Neutrophil (primary cell): Measurements from ENCODE around the gene GDPGP1.

ENCODE experiments used
- H3K27ac ChIP-seq: fragments of 200-600 bp; sonication (generic); 2 replicates; pipeline ENCODE4 v1.5.1; 2016; ENCODE audit warnings: mild to moderate bottlenecking, moderate library complexity
- H3K27me3 ChIP-seq: fragments of 200-600 bp; sonication (generic); 2 replicates; pipeline ENCODE4 v1.6.0; 2016; ENCODE audit warnings: mild to moderate bottlenecking
- H3K36me3 ChIP-seq: fragments of 200-600 bp; sonication (generic); 2 replicates; pipeline ENCODE4 v1.5.1; 2017
- H3K4me1 ChIP-seq, 2 experiments: fragments of 200-600 bp in 1 of 2; sonication (generic) in 1 of 2; 1 replicate in 1 of 2; 2 replicates in 1 of 2; pipeline versions ENCODE4 v1.5.1 to v1.6.1; 2013 to 2016; ENCODE audit warnings: low read depth in 1 of 2, low read length in 1 of 2, mild to moderate bottlenecking in 1 of 2, moderate library complexity in 1 of 2; ENCODE audit not compliant: control insufficient read depth in 1 of 2, insufficient read depth in 1 of 2
- H3K4me3 ChIP-seq, 2 experiments: fragments of 200-600 bp in 1 of 2; sonication (generic) in 1 of 2; 1 replicate in 1 of 2; 2 replicates in 1 of 2; pipeline ENCODE4 v1.5.1; 2013 to 2016; ENCODE audit warnings: low read depth in 1 of 2, low read length in 1 of 2, mild to moderate bottlenecking in 1 of 2, moderate library complexity in 1 of 2
- H3K9me3 ChIP-seq: fragments of 200-600 bp; sonication (generic); 2 replicates; pipeline ENCODE4 v1.5.1; 2016
- CTCF ChIP-seq: fragments of 200-600 bp; sonication (generic); IDR thresholded peaks from 2 replicates; pipeline ENCODE4 v1.5.1; 2016; ENCODE audit warnings: antibody characterized with exemption

Gene GDPGP1

GRCh38 chr15:90230610-90231009 lies 3.4 kb upstream of the GDPGP1 start:
- Histone ChIP-seq H3K27me3 (no peaks in the 10 kb centered on the region), H3K27ac (peak overlapping the region; percentile 97), H3K4me3 (no peak overlapping the region), H3K36me3 (peaks cover 53% of the 10 kb centered on the region), H3K4me1 (peaks cover 44 to 46% of the 10 kb centered on the region in 2 experiments), H3K9me3 (no peaks in the 10 kb centered on the region)
- TF ChIP-seq CTCF: no peak

- Histone ChIP-seq H3K4me1 (peaks cover 44 to 46% of the 10 kb centered on the region in 2 experiments), H3K27ac (peak overlapping the region; percentile 97), H3K9me3 (no peaks in the 10 kb centered on the region), H3K4me3 (peak overlapping the region in 1 of 2 experiments; percentile 19), H3K36me3 (peaks cover 46% of the 10 kb centered on the region), H3K27me3 (no peaks in the 10 kb centered on the region)
- TF ChIP-seq CTCF: no peak
These were observed 2.7 kb upstream of the GDPGP1 start for GRCh38 chr15:90231028-90232017.

GRCh38 chr15:90232196-90232595 lies 1.8 kb upstream of the GDPGP1 start:
- H3K4me1 ChIP-seq: peaks cover 44 to 46% of the 10 kb centered on the region in 2 experiments
- no peak for TF ChIP-seq CTCF
- no peaks in the 10 kb centered on the region for H3K27me3 ChIP-seq
- H3K4me3 ChIP-seq: no peak overlapping the region
- peak overlapping the region; percentile 97 for H3K27ac ChIP-seq
- H3K36me3 ChIP-seq: peaks cover 37% of the 10 kb centered on the region
- no peaks in the 10 kb centered on the region for H3K9me3 ChIP-seq

GRCh38 chr15:90232941-90233386 lies 1.0 kb upstream of the GDPGP1 start:
- peak; percentile 72 for TF ChIP-seq CTCF
- peak overlapping the region; percentile 97 for H3K27ac ChIP-seq
- no peaks in the 10 kb centered on the region for H3K9me3 ChIP-seq
- no peaks in the 10 kb centered on the region for H3K27me3 ChIP-seq
- peak overlapping the region; percentile 84 to 85 for H3K4me3 ChIP-seq
- H3K4me1 ChIP-seq: peaks cover 44 to 46% of the 10 kb centered on the region in 2 experiments
- peaks cover 30% of the 10 kb centered on the region for H3K36me3 ChIP-seq

GRCh38 chr15:90233387-90234095 lies 468 bp upstream of the GDPGP1 start, which contains the start of gene CIB1:
Gene CIB1 (minus strand): TSS chr15:90233941. CDS start chr15:90233885, 56 bp downstream.
- Histone ChIP-seq H3K9me3 (no peaks in the 10 kb centered on the region), H3K4me3 (peak within 1 kb of the TSS; percentile 84 to 85), H3K4me1 (peaks cover 44 to 46% of the 10 kb centered on the region in 2 experiments), H3K36me3 (peaks cover 24% of the 10 kb centered on the region), H3K27me3 (no peaks in the 10 kb centered on the region), H3K27ac (peak within 1 kb of the TSS; percentile 97)
- no peak for TF ChIP-seq CTCF
